K562 (cell line): ENCODE data around the gene TBC1D5. TPM values are rescaled to one million over a fixed set of nuclear protein-coding genes. Genes with fewer than 3 reads are reported as not detected.

Experiments used
- AFF4 ChIP-seq: sonication (generic); formaldehyde crosslinking; IDR thresholded peaks from 2 replicates; pipeline ENCODE4 v1.8.0; 2023; ENCODE audit warnings: mild to moderate bottlenecking, missing genetic modification reagents
- CREBBP ChIP-seq: IDR thresholded peaks from one replicate; pipeline ENCODE4 v1.6.1; 2012; ENCODE audit warnings: low read depth, mild to moderate bottlenecking, control low read depth, inconsistent platforms, low read length
- FOXA1 ChIP-seq: fragments of 450-650 bp; IDR thresholded peaks from 2 replicates; pipeline ENCODE4 v1.6.1; 2016; ENCODE audit warnings: mild to moderate bottlenecking, borderline replicate concordance
- NFE2 ChIP-seq: IDR thresholded peaks from 2 replicates; pipeline ENCODE4 v1.6.1; 2014; ENCODE audit warnings: antibody characterized with exemption, low read depth
- PML ChIP-seq: IDR thresholded peaks from 2 replicates; pipeline ENCODE4 v1.6.1; 2012; ENCODE audit warnings: low read length, inconsistent platforms
- PRPF4 ChIP-seq: fragments of 200-400 bp; formaldehyde crosslinking; IDR thresholded peaks from one replicate; pipeline ENCODE4 v1.6.1; 2017; ENCODE audit warnings: low read length, low read depth, mild to moderate bottlenecking; ENCODE audit not compliant: insufficient read depth, poor library complexity, severe bottlenecking
- RBBP5 ChIP-seq: fragments of 200-600 bp; sonication (generic); IDR thresholded peaks from 2 replicates; pipeline ENCODE4 v1.6.1; 2012; ENCODE audit warnings: borderline replicate concordance, mild to moderate bottlenecking, low read length, control low read depth, inconsistent platforms; ENCODE audit not compliant: insufficient read depth, poor library complexity, severe bottlenecking
- SAFB2 ChIP-seq: fragments of 200-400 bp; formaldehyde crosslinking; IDR thresholded peaks from 2 replicates; pipeline ENCODE4 v1.6.1; 2018; ENCODE audit warnings: borderline replicate concordance, low read length, low read depth, moderate library complexity; ENCODE audit not compliant: severe bottlenecking
- TGIF2 ChIP-seq: sonication (generic); formaldehyde crosslinking; IDR thresholded peaks from 2 replicates; pipeline ENCODE4 v1.8.1; 2022; ENCODE audit warnings: mild to moderate bottlenecking, missing genetic modification reagents, moderate library complexity
- ZNF23 ChIP-seq: fragments of 250-450 bp; sonication (Bioruptor Pico); IDR thresholded peaks from 2 replicates; pipeline ENCODE4 v1.4.0; 2020; ENCODE audit warnings: mild to moderate bottlenecking
- ZNF316 ChIP-seq: fragments of 450-650 bp; IDR thresholded peaks from 2 replicates; pipeline ENCODE4 v1.6.1; 2016
- polyA plus RNA-seq, 8 experiments: library from polyadenylated mRNA; depleted of rRNA in 4 of 8; stranded (reverse) in 5 of 8; unstranded in 3 of 8; fragments of >200 nt; fragmentation: Nextera tagmentation in 2 of 8; fragmentation: Illumina TruSeq in 1 of 8; extraction: Ambion mirVana in 2 of 8; extraction: Trizol in 1 of 8; gene quantifications; 2 replicates each; pipeline versions ENCODE4 v1.2.1 to v1.2.3, GENCODE V29; 2011 to 2014; ENCODE audit warnings: inconsistent platforms in 1 of 8, missing spikeins in 1 of 8
- total RNA-seq, 7 experiments: library from RNA; depleted of rRNA in 6 of 7; stranded (reverse); fragments of >200 nt in 6 of 7; fragmentation: Illumina TruSeq in 2 of 7; extraction: Trizol in 2 of 7; gene quantifications; 2 replicates each; pipeline versions ENCODE4 v1.2.1 to v1.2.3, GENCODE V29; 2011 to 2021; ENCODE audit warnings: low replicate concordance in 1 of 7
- TF ChIP-seq, protein P1 (sequence below): sonication (generic); formaldehyde crosslinking; IDR thresholded peaks from 2 replicates; pipeline ENCODE4 v1.8.1; 2023; ENCODE audit warnings: mild to moderate bottlenecking, missing genetic modification reagents
- TF ChIP-seq, protein P2 (sequence below): fragments of 450-650 bp; IDR thresholded peaks from 2 replicates; pipeline ENCODE4 v1.6.1; 2016; ENCODE audit warnings: low read depth
- TF ChIP-seq, protein P3 (sequence below): fragments of 450-650 bp; IDR thresholded peaks from 2 replicates; pipeline ENCODE4 v1.6.1; 2016; ENCODE audit warnings: missing biosample characterization, missing genetic modification characterization

The TBC1D5 gene
- total and polyA plus RNA-seq, 9 of the 15 experiments (the other 6 are each of a cell fraction or from before 2014, with no cell fraction given) = 2.9 to 38.1 (median 25.6) TPM

GRCh38 chr3:17420668-17421067 is 321.8 kb downstream of the TBC1D5 start (continued):
- TF ChIP-seq, protein P1, sequence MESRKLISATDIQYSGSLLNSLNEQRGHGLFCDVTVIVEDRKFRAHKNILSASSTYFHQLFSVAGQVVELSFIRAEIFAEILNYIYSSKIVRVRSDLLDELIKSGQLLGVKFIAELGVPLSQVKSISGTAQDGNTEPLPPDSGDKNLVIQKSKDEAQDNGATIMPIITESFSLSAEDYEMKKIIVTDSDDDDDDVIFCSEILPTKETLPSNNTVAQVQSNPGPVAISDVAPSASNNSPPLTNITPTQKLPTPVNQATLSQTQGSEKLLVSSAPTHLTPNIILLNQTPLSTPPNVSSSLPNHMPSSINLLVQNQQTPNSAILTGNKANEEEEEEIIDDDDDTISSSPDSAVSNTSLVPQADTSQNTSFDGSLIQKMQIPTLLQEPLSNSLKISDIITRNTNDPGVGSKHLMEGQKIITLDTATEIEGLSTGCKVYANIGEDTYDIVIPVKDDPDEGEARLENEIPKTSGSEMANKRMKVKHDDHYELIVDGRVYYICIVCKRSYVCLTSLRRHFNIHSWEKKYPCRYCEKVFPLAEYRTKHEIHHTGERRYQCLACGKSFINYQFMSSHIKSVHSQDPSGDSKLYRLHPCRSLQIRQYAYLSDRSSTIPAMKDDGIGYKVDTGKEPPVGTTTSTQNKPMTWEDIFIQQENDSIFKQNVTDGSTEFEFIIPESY (CRISPR knock-in tag) = no peak
- TF ChIP-seq PML = no peak
- TF ChIP-seq, protein P2, sequence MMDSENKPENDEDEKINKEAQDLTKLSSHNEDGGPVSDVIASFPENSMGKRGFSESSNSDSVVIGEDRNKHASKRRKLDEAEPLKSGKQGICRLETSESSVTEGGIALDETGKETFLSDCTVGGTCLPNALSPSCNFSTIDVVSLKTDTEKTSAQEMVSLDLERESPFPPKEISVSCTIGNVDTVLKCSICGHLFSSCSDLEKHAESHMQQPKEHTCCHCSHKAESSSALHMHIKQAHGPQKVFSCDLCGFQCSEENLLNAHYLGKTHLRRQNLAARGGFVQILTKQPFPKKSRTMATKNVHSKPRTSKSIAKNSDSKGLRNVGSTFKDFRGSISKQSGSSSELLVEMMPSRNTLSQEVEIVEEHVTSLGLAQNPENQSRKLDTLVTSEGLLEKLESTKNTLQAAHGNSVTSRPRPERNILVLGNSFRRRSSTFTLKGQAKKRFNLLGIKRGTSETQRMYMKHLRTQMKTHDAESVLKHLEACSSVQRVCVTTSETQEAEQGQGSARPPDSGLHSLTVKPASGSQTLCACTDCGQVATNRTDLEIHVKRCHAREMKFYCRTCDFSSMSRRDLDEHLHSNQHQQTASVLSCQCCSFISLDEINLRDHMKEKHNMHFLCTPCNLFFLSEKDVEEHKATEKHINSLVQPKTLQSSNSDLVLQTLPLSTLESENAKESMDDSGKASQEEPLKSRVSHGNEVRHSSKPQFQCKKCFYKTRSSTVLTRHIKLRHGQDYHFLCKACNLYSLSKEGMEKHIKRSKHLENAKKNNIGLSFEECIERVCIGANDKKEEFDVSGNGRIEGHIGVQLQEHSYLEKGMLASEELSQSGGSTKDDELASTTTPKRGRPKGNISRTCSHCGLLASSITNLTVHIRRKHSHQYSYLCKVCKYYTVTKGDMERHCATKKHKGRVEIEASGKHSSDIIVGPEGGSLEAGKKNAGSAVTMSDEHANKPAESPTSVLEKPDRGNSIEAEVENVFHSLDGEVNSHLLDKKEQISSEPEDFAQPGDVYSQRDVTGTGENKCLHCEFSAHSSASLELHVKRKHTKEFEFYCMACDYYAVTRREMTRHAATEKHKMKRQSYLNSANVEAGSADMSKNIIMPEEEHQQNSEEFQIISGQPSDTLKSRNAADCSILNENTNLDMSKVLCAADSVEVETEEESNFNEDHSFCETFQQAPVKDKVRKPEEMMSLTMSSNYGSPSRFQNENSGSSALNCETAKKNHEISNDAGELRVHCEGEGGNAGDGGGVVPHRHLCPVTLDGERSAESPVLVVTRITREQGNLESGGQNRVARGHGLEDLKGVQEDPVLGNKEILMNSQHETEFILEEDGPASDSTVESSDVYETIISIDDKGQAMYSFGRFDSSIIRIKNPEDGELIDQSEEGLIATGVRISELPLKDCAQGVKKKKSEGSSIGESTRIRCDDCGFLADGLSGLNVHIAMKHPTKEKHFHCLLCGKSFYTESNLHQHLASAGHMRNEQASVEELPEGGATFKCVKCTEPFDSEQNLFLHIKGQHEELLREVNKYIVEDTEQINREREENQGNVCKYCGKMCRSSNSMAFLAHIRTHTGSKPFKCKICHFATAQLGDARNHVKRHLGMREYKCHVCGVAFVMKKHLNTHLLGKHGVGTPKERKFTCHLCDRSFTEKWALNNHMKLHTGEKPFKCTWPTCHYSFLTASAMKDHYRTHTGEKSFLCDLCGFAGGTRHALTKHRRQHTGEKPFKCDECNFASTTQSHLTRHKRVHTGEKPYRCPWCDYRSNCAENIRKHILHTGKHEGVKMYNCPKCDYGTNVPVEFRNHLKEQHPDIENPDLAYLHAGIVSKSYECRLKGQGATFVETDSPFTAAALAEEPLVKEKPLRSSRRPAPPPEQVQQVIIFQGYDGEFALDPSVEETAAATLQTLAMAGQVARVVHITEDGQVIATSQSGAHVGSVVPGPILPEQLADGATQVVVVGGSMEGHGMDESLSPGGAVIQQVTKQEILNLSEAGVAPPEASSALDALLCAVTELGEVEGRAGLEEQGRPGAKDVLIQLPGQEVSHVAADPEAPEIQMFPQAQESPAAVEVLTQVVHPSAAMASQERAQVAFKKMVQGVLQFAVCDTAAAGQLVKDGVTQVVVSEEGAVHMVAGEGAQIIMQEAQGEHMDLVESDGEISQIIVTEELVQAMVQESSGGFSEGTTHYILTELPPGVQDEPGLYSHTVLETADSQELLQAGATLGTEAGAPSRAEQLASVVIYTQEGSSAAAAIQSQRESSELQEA = no peak
- no peak for TF ChIP-seq PRPF4
- no peak for TF ChIP-seq NFE2
- no peak for TF ChIP-seq CREBBP
- TF ChIP-seq TGIF2 (CRISPR knock-in tag) = no peak
- TF ChIP-seq, protein P3, sequence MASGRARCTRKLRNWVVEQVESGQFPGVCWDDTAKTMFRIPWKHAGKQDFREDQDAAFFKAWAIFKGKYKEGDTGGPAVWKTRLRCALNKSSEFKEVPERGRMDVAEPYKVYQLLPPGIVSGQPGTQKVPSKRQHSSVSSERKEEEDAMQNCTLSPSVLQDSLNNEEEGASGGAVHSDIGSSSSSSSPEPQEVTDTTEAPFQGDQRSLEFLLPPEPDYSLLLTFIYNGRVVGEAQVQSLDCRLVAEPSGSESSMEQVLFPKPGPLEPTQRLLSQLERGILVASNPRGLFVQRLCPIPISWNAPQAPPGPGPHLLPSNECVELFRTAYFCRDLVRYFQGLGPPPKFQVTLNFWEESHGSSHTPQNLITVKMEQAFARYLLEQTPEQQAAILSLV (tag) = no peak
- peak; percentile 42 for TF ChIP-seq ZNF316
- peak; percentile 90 for TF ChIP-seq FOXA1
- TF ChIP-seq RBBP5 = no peak
- no peak for TF ChIP-seq SAFB2
- TF ChIP-seq ZNF23 (CRISPR knock-in tag) = no peak
- TF ChIP-seq AFF4 (CRISPR knock-in tag) = no peak
